Vagina (tissue), 2 donors: ENCODE data around the gene GLB1L2. TPM values are rescaled to one million over a fixed set of nuclear protein-coding genes. Genes with fewer than 3 reads are reported as not detected.
A peak's percentile ranks its signal among the peaks of the same experiment; 100 is the strongest.

Experiments
- DNase-seq, 2 donors: peaks; one replicate each; pipeline ENCODE4 v3.0.0-alpha.2; 2017; ENCODE audit errors: extremely low spot score in 2 of 2
- H3K27ac ChIP-seq: fragments of 200-600 bp; sonication (generic); one replicate; pipeline ENCODE4 v1.5.1; 2019
- H3K27me3 ChIP-seq: fragments of 200-600 bp; sonication (generic); one replicate; pipeline ENCODE4 v1.5.1; 2019
- H3K36me3 ChIP-seq, 2 donors: fragments of 200-600 bp; sonication (generic); one replicate each; pipeline ENCODE4 v1.5.1; 2017 to 2019
- H3K4me1 ChIP-seq: fragments of 200-600 bp; sonication (generic); one replicate; pipeline ENCODE4 v1.5.1; 2019
- H3K4me3 ChIP-seq, 2 donors: fragments of 200-600 bp; sonication (generic); 1 replicate in 1 of 2; 2 replicates in 1 of 2; pipeline ENCODE4 v1.5.1; 2016 to 2019
- H3K9me3 ChIP-seq: fragments of 200-600 bp; sonication (generic); one replicate; pipeline ENCODE4 v1.5.1; 2019
- POLR2A ChIP-seq, 2 donors: fragments of 450-650 bp; IDR thresholded peaks; one replicate each; pipeline ENCODE4 v1.6.1; 2017; ENCODE audit warnings: antibody characterized with exemption in 2 of 2, mild to moderate bottlenecking in 2 of 2, moderate library complexity in 2 of 2
- POLR2AphosphoS5 ChIP-seq, 2 donors: sonication (generic); formaldehyde crosslinking; IDR thresholded peaks; one replicate each; pipeline ENCODE4 v1.9.0; 2017; ENCODE audit warnings: antibody characterized with exemption in 2 of 2, mild to moderate bottlenecking in 2 of 2, low read depth in 1 of 2; ENCODE audit not compliant: insufficient read depth in 1 of 2
- intact Hi-C: fragments of 100-400 bp; cut with DNase I; formaldehyde crosslinking; loops from one replicate; pipeline ENCODE4 v1.15.1; 2023
- total RNA-seq: library from RNA; depleted of rRNA; stranded (reverse); fragments of >200 nt; gene quantifications from one replicate; pipeline ENCODE4 v1.2.3, GENCODE V29; 2016
- TF ChIP-seq, protein P1 (sequence below), 3 experiments: fragments of 450-650 bp in 2 of 3; fragments of 200-600 bp in 1 of 3; sonication (generic) in 1 of 3; IDR thresholded peaks; one replicate each; pipeline ENCODE4 v1.5.1; 2017 to 2019; ENCODE audit warnings: antibody characterized with exemption in 3 of 3, mild to moderate bottlenecking in 2 of 3, moderate library complexity in 2 of 3

GLB1L2 gene
- total RNA-seq, 1 donor from 2014 or later, result 2.0 TPM

DNA sequence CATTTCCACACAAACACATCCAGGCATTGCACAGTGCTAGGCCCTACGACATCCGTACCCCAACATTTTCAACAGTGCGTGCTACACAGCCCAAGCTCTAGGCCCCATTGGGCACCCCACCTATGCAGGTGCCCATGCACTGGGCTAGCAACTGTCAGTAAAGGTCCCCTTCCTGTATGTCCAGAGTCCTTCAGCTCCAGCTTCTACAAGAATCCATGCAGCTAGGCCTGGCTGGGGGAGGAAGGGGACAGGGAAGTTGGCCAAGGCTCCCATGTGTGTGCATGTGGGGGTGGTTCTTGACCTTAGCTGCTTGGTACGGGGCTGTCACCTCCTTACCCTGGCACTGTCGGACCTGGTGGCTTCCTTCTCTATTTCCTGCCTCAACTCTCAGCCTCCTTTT, 79.0 kb downstream of the GLB1L2 start:
- Histone ChIP-seq H3K4me1 (peaks cover 17% of the 10 kb centered on the region), H3K9me3 (no peaks in the 10 kb centered on the region), H3K36me3 (no peaks in the 10 kb centered on the region), H3K27ac (no peak overlapping the region), H3K27me3 (peaks cover 9% of the 10 kb centered on the region), H3K4me3 (no peak overlapping the region)
- TF ChIP-seq, protein P1, sequence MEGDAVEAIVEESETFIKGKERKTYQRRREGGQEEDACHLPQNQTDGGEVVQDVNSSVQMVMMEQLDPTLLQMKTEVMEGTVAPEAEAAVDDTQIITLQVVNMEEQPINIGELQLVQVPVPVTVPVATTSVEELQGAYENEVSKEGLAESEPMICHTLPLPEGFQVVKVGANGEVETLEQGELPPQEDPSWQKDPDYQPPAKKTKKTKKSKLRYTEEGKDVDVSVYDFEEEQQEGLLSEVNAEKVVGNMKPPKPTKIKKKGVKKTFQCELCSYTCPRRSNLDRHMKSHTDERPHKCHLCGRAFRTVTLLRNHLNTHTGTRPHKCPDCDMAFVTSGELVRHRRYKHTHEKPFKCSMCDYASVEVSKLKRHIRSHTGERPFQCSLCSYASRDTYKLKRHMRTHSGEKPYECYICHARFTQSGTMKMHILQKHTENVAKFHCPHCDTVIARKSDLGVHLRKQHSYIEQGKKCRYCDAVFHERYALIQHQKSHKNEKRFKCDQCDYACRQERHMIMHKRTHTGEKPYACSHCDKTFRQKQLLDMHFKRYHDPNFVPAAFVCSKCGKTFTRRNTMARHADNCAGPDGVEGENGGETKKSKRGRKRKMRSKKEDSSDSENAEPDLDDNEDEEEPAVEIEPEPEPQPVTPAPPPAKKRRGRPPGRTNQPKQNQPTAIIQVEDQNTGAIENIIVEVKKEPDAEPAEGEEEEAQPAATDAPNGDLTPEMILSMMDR (IDR thresholded peaks at IDR 0.05), result no peak
- TF ChIP-seq POLR2A (IDR thresholded peaks at IDR 0.05) (no peak), POLR2AphosphoS5 (IDR thresholded peaks at IDR 0.05; ENCODE audit: insufficient read depth in 1 of 2, low read depth in 1 of 2) (no peak)
- DNase-seq, result no peak
- intact Hi-C loops, result no loop called here

- Histone ChIP-seq H3K27ac (no peak within 1 kb of the TSS), H3K9me3 (no peaks in the 10 kb centered on the region), H3K4me3 (peak within 1 kb of the TSS; percentile 37 to 52), H3K4me1 (peaks cover 17% of the 10 kb centered on the region), H3K27me3 (peaks cover 9% of the 10 kb centered on the region), H3K36me3 (no peaks in the 10 kb centered on the region)
- no peak for TF ChIP-seq POLR2A (IDR thresholded peaks at IDR 0.05)
- TF ChIP-seq POLR2AphosphoS5 (IDR thresholded peaks at IDR 0.05; ENCODE audit: insufficient read depth in 1 of 2, low read depth in 1 of 2), result no peak
- TF ChIP-seq, protein P1 (IDR thresholded peaks at IDR 0.05), result no peak
- DNase-seq, result no peak
- intact Hi-C loops, result no loop called here
Observed at GRCh38 chr11:134412203-134413042, 80.6 kb downstream of the GLB1L2 start, which contains the start of gene B3GAT1. Gene B3GAT1 (minus strand): TSS chr11:134412242. CDS start chr11:134387659, 24,583 bp downstream.

- H3K27me3 ChIP-seq, result peaks cover 9% of the 10 kb centered on the region
- TF ChIP-seq, protein P1 (IDR thresholded peaks at IDR 0.05), result no peak
- no peak for TF ChIP-seq POLR2A (IDR thresholded peaks at IDR 0.05)
- no peak for TF ChIP-seq POLR2AphosphoS5 (IDR thresholded peaks at IDR 0.05; ENCODE audit: insufficient read depth in 1 of 2, low read depth in 1 of 2)
- no peaks in the 10 kb centered on the region for H3K36me3 ChIP-seq
- H3K27ac ChIP-seq, result no peak overlapping the region
- no peak for DNase-seq
- no peaks in the 10 kb centered on the region for H3K9me3 ChIP-seq
- H3K4me3 ChIP-seq, result peak overlapping the region; percentile 37 to 52
- intact Hi-C loops, result no loop called here
- H3K4me1 ChIP-seq, result peaks cover 17% of the 10 kb centered on the region
Observed at GRCh38 chr11:134413043-134413825, 81.4 kb downstream of the GLB1L2 start.

GRCh38 chr11:134413826-134414731, 82.3 kb downstream of the GLB1L2 start:
- intact Hi-C loops, result no loop called here
- TF ChIP-seq, protein P1 (IDR thresholded peaks at IDR 0.05), result no peak
- TF ChIP-seq POLR2AphosphoS5 (IDR thresholded peaks at IDR 0.05; ENCODE audit: insufficient read depth in 1 of 2, low read depth in 1 of 2), result no peak
- no peak for TF ChIP-seq POLR2A (IDR thresholded peaks at IDR 0.05)
- H3K27me3 ChIP-seq, result peaks cover 9% of the 10 kb centered on the region
- H3K4me3 ChIP-seq, result no peak overlapping the region
- no peak for DNase-seq
- H3K27ac ChIP-seq, result no peak overlapping the region
- no peaks in the 10 kb centered on the region for H3K9me3 ChIP-seq
- no peaks in the 10 kb centered on the region for H3K36me3 ChIP-seq
- H3K4me1 ChIP-seq, result peaks cover 17% of the 10 kb centered on the region
